Measurements from ENCODE around the gene RHOBTB1. TPM values are rescaled to one million over a fixed set of nuclear protein-coding genes. Genes with fewer than 3 reads are reported as not detected.

RHOBTB1 gene
- total RNA-seq, 1 experiment from 2014 or later, result 2.5 TPM

- TF ChIP-seq CTCF (conservative IDR thresholded peaks at IDR 0.05), result no peak
- 0 out of 4 replicates have a peak, but pooled peaks cover 0 to 2% of the 10 kb centered on the region in 2 experiments for H3K4me1 Mint-ChIP-seq
- Histone ChIP-seq H3K27ac (ENCODE audit: insufficient read length, low read depth, low read length) (no peak overlapping the region), H2BK15ac (ENCODE audit: low read depth, low read length) (no peak overlapping the region), H3K18ac (ENCODE audit: insufficient read length, low read depth, low read length) (no peak overlapping the region), H3K9ac (ENCODE audit: extremely low read depth, insufficient read length, low read length) (no peak overlapping the region), H3K4me2 (ENCODE audit: insufficient read depth, insufficient read length, low read length) (no peak overlapping the region), H2AK5ac (ENCODE audit: insufficient read length, low read length) (no peak overlapping the region), H2BK12ac (ENCODE audit: insufficient read length, low read depth, low read length) (no peak overlapping the region), H2BK120ac (ENCODE audit: low read depth, low read length, poor library complexity, severe bottlenecking) (no peak overlapping the region), H3K56ac (ENCODE audit: insufficient read length, low read depth, low read length) (no peak overlapping the region), H3K4me1 (ENCODE audit: insufficient read depth, low read length) (no peaks in the 10 kb centered on the region), H3K79me2 (ENCODE audit: insufficient read depth, low read length) (no peaks in the 10 kb centered on the region), H2BK5ac (ENCODE audit: insufficient read length, low read length) (no peak overlapping the region), H3K79me1 (ENCODE audit: insufficient read depth, low read depth, low read length, poor library complexity, severe bottlenecking) (no peaks in the 10 kb centered on the region), H3K23ac (ENCODE audit: insufficient read length, low read depth, low read length) (no peak overlapping the region), H3K27me3 (ENCODE audit: insufficient read depth, low read length) (no peaks in the 10 kb centered on the region), H3K9me3 (ENCODE audit: control insufficient read depth, low read depth, low read length) (no peaks in the 10 kb centered on the region), H3K4ac (ENCODE audit: low read depth, low read length) (no peak overlapping the region), H4K5ac (ENCODE audit: insufficient read length, low read depth, low read length) (no peak overlapping the region), H3K23me2 (ENCODE audit: insufficient read length, low read depth, low read length, poor library complexity, severe bottlenecking) (no peaks in the 10 kb centered on the region), H3K14ac (ENCODE audit: insufficient read depth, low read length) (no peak overlapping the region), H2BK20ac (ENCODE audit: low read depth, low read length, poor library complexity, severe bottlenecking) (no peak overlapping the region), H3T11ph (ENCODE audit: low read length) (no peak overlapping the region), H4K91ac (ENCODE audit: insufficient read length, low read depth, low read length) (no peak overlapping the region), H2AFZ (ENCODE audit: low read length) (no peak overlapping the region), H4K20me1 (ENCODE audit: control insufficient read depth, insufficient read depth, insufficient read length) (no peaks in the 10 kb centered on the region), H4K8ac (replicated peaks; ENCODE audit: insufficient read length, low read depth, low read length) (no peak overlapping the region)
- no CpG with 5 or more reads among the region's 1 CpG for WGBS (ENCODE audit: extremely low coverage, insufficient read length, low lambda C conversion rate)
- no peak overlapping the region for H3K4me3 Mint-ChIP-seq
- peaks cover 0 to 8% (median 0%) of the 10 kb centered on the region in 3 experiments; a peak in 2 of 7 replicates for H3K36me3 Mint-ChIP-seq (ENCODE audit: insufficient read depth in 1 of 3, low read depth in 3 of 3)
- no peak for DNase-seq
- H3K27ac Mint-ChIP-seq, result no peak overlapping the region
- H3K9me3 Mint-ChIP-seq, result peaks cover 0 to 4% of the 10 kb centered on the region in 2 experiments; a peak in 2 of 5 replicates
- H3K27me3 Mint-ChIP-seq (ENCODE audit: low read depth), result no peaks in the 10 kb centered on the region
These were observed 94.2 kb downstream of the RHOBTB1 start for GRCh38 chr10:60849740-60850139.

Data from H9 (cell line).